ENCODE results near the gene NCOA1.
"Not testable (repeated sequence)": the region's sequence is repeated elsewhere in the genome, so short reads cannot be mapped to it uniquely, and the experiment has no call there.

Gene NCOA1

GRCh38 chr2:24792874-24793760, 302.1 kb downstream of the NCOA1 start, which contains the start of the genes CENPO and PTRHD1:
TSS of gene CENPO (plus strand) at chr2:24793425. CDS start at chr2:24793920, 495 bp downstream.
TSS of gene PTRHD1 (minus strand) at chr2:24793391. CDS start at chr2:24793377, 14 bp downstream.
- DNase-seq (ENCODE audit: low spot score): peak; percentile 84

GRCh38 chr2:24793761-24794435, 302.8 kb downstream of the NCOA1 start:
- DNase-seq (ENCODE audit: low spot score): peak; percentile 28

- no peak for DNase-seq (ENCODE audit: low spot score)
Measured at GRCh38 chr2:24797644-24798043, 306.6 kb downstream of the NCOA1 start.

DNA sequence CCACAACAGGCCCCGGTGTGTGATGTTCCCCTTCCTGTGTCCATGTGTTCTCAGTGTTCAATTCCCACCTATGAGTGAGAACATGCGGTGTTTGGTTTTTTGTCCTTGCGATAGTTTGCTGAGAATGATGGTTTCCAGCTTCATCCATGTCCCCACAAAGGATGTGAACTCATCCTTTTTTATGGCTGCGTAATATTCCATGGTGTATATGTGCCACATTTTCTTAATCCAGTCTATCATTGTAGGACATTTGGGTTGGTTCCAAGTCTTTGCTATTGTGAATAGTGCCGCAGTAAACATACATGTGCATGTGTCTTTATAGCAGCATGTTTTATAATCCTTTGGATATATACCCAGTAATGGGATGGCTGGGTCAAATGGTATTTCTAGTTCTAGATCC, 309.4 kb downstream of the NCOA1 start:
- not testable (repeated sequence) for DNase-seq (ENCODE audit: low spot score)

GRCh38 chr2:24805811-24806660, 315.0 kb downstream of the NCOA1 start:
- DNase-seq (ENCODE audit: low spot score): not testable (repeated sequence)

- no peak for DNase-seq (ENCODE audit: low spot score)
Measured at GRCh38 chr2:24806661-24807036, 315.6 kb downstream of the NCOA1 start.

GRCh38 chr2:24809316-24810007, 318.4 kb downstream of the NCOA1 start:
- no peak for DNase-seq (ENCODE audit: low spot score)

DNA sequence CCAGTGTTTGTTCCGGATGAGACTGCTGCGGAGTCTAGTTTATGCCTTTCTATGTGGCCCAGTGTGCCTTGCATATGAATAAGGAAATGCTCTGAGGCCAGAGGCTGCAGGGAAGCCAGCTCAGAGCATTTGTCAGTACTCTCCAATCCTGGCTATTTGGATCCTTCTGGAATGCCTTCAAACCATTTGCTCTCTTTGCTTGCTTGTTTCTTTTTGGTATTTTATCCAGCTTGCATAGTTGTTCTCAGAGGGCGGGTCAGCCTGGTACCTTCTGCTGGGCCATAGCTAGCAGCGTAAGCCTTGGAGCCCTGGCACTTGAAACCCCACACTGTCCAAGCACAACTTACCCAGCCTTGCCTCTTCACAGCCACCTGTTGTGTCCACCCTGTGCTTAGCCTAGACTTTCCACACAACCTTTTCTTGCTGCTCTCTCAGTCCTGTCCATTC, 322.7 kb downstream of the NCOA1 start:
- no peak for DNase-seq (ENCODE audit: low spot score)

DNA sequence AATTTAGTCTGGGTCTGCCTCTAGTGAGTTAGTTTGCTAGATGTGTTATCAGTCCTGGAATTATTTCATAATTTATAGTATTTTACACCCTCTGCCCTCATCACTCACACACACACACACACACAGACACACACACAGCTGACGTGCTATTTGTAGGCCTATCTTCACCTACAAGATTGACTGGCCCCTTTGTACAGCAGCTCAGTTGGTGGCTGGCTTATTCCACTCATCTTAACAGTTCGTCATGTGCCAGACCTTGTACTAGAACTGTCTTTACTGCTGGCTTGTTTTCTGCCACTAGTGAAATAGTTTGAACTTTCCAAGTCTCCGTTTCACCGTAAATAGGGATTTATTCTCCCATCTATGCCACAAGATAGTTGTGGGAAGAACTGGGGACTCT, 323.5 kb downstream of the NCOA1 start:
- DNase-seq (ENCODE audit: low spot score): no peak

DNA sequence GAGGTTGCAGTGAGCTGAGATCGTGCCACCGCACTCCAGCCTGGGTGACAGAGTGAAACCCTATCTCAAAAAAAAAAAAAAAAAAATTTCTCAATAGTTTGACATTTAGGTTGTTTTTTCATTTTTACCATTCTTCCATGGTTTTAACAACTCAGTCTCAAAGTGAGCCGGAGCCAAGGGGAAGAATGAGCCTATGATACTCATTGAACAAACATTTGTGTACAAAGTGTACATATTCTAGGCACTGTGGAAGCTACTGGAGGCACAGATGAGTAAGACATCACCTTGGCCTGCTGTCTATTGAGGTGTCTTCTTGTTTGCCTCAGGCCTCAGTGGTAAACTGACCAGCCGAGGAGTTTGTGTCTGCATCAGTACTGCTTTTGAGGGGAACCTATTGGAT, 324.1 kb downstream of the NCOA1 start:
- DNase-seq (ENCODE audit: low spot score): no peak

- DNase-seq (ENCODE audit: low spot score): no peak
Measured at GRCh38 chr2:24816404-24816803, 325.4 kb downstream of the NCOA1 start.

GRCh38 chr2:24816884-24817283, 325.8 kb downstream of the NCOA1 start:
- no peak for DNase-seq (ENCODE audit: low spot score)

DNA sequence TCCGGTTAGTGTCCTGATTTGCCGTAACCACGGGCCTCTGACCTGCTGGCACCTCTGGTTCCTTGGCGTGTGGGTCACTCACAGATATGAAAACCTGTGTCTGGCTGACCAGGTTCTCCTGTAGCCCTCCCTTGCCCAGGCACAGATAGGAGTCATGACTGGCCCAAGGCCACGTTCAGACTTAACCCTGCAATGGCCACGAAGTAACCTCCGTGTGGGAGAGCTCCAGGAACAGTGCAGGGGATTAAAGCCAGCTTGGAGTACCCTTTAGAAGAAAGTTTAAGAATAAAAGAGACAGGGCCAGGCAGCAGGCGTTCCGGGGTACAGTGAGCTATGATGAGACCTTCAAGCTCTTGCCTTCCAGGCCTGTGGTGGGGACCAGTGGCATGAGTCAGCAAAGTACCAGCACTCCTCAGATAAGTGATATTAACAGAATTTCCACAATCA, 327.7 kb downstream of the NCOA1 start:
- no peak for DNase-seq (ENCODE audit: low spot score)

GRCh38 chr2:24819442-24820174, 328.6 kb downstream of the NCOA1 start:
- DNase-seq (ENCODE audit: low spot score): no peak

- no peak for DNase-seq (ENCODE audit: low spot score)
Measured at GRCh38 chr2:24820175-24820513, 329.1 kb downstream of the NCOA1 start.

All from HuH-7.5 (cell line).